Natural killer cell treated with Interleukin-12 subunit alpha and Interleukin-12 subunit beta and Interleukin-15 and Interleukin-18, amount 100 ng/mL, for 72 hours (primary cell): ENCODE data around the gene WWC2. TPM values are rescaled to one million over a fixed set of nuclear protein-coding genes. Genes with fewer than 3 reads are reported as not detected.
A peak's percentile ranks its signal among the peaks of the same experiment; 100 is the strongest.

Source experiments
- ATAC-seq, 2 donors: fragments of 150-1000 bp; cut with Tn5 transposase in 1 of 2; sonication (Bioruptor Pico), chemical (Tn5 transposase) in 1 of 2; 2 replicates each; pipeline ENCODE4 v1.10.0; 2021
- DNase-seq: peaks from one replicate; pipeline ENCODE4 v3.0.0; 2022; ENCODE audit warnings: low spot score
- H3K27ac Mint-ChIP-seq, 2 donors: 1 replicate in 1 of 2; 2 replicates in 1 of 2; pipeline ENCODE4 v1.8.0; 2022; ENCODE audit warnings: mixed read lengths in 2 of 2, mild to moderate bottlenecking in 1 of 2, moderate library complexity in 1 of 2
- H3K27me3 Mint-ChIP-seq, 2 donors: 1 replicate in 1 of 2; 2 replicates in 1 of 2; pipeline ENCODE4 v1.8.0; 2022; ENCODE audit warnings: mixed read lengths in 2 of 2
- H3K36me3 Mint-ChIP-seq: one replicate; pipeline ENCODE4 v1.8.0; 2022; ENCODE audit warnings: mixed read lengths
- H3K4me1 Mint-ChIP-seq, 2 donors: 1 replicate in 1 of 2; 2 replicates in 1 of 2; pipeline ENCODE4 v1.8.0; 2022; ENCODE audit warnings: low read depth in 2 of 2, mixed read lengths in 2 of 2, mild to moderate bottlenecking in 1 of 2
- H3K4me3 Mint-ChIP-seq: one replicate; pipeline ENCODE4 v1.8.0; 2022; ENCODE audit warnings: mixed read lengths
- H3K9me3 Mint-ChIP-seq: 2 replicates; pipeline ENCODE4 v1.8.0; 2022; ENCODE audit warnings: mixed read lengths
- total RNA-seq, 2 donors: library from RNA; stranded (reverse); gene quantifications; one replicate each; pipeline ENCODE4 v1.2.3, GENCODE V29; 2022

The WWC2 gene
- total RNA-seq, 2 donors from 2014 or later: 5.1 to 10.0 TPM

- no peak for DNase-seq
- peaks cover 9 to 20% of the 10 kb centered on the region in 2 donors for H3K27me3 Mint-ChIP-seq
- peak in 1 of 2 donors; percentile 24 for ATAC-seq
- peaks cover 0 to 3% of the 10 kb centered on the region in 2 donors for H3K4me1 Mint-ChIP-seq
- no peak overlapping the region for H3K4me3 Mint-ChIP-seq
- H3K27ac Mint-ChIP-seq: no peak overlapping the region
- no peaks in the 10 kb centered on the region for H3K36me3 Mint-ChIP-seq
- H3K9me3 Mint-ChIP-seq: no peaks in the 10 kb centered on the region
Observed at GRCh38 chr4:183177001-183177400, 77.9 kb downstream of the WWC2 start.

- no peaks in the 10 kb centered on the region for H3K9me3 Mint-ChIP-seq
- no peak overlapping the region for H3K27ac Mint-ChIP-seq
- ATAC-seq (no peak), DNase-seq (no peak)
- no peaks in the 10 kb centered on the region for H3K36me3 Mint-ChIP-seq
- no peak overlapping the region for H3K4me3 Mint-ChIP-seq
- peaks cover 10 to 20% of the 10 kb centered on the region in 2 donors for H3K27me3 Mint-ChIP-seq
- H3K4me1 Mint-ChIP-seq: peaks cover 0 to 3% of the 10 kb centered on the region in 2 donors
Observed at GRCh38 chr4:183178201-183178600, 79.1 kb downstream of the WWC2 start.

GRCh38 chr4:183180096-183180495 lies 81.0 kb downstream of the WWC2 start:
- H3K4me1 Mint-ChIP-seq: peaks cover 13 to 14% of the 10 kb centered on the region in 2 donors
- H3K36me3 Mint-ChIP-seq: no peaks in the 10 kb centered on the region
- no peaks in the 10 kb centered on the region for H3K9me3 Mint-ChIP-seq
- no peak overlapping the region for H3K4me3 Mint-ChIP-seq
- H3K27ac Mint-ChIP-seq: no peak overlapping the region
- peaks cover 12 to 20% of the 10 kb centered on the region in 2 donors for H3K27me3 Mint-ChIP-seq
- DNase-seq (no peak), ATAC-seq (no peak)

- Mint-ChIP-seq H3K27ac (no peak overlapping the region), H3K4me3 (no peak overlapping the region), H3K4me1 (peaks cover 18 to 19% of the 10 kb centered on the region in 2 donors), H3K9me3 (no peaks in the 10 kb centered on the region), H3K36me3 (no peaks in the 10 kb centered on the region), H3K27me3 (peaks cover 14 to 20% of the 10 kb centered on the region in 2 donors)
- DNase-seq (no peak), ATAC-seq (no peak)
Observed at GRCh38 chr4:183180621-183181020, 81.6 kb downstream of the WWC2 start.

GRCh38 chr4:183181081-183181480 lies 82.0 kb downstream of the WWC2 start:
- H3K36me3 Mint-ChIP-seq: no peaks in the 10 kb centered on the region
- no peak overlapping the region for H3K27ac Mint-ChIP-seq
- ATAC-seq (no peak), DNase-seq (no peak)
- no peak overlapping the region for H3K4me3 Mint-ChIP-seq
- peaks cover 18 to 19% of the 10 kb centered on the region in 2 donors for H3K4me1 Mint-ChIP-seq
- H3K9me3 Mint-ChIP-seq: no peaks in the 10 kb centered on the region
- peaks cover 11 to 21% of the 10 kb centered on the region in 2 donors for H3K27me3 Mint-ChIP-seq

GRCh38 chr4:183182873-183183725 lies 84.0 kb downstream of the WWC2 start:
- Mint-ChIP-seq H3K9me3 (no peaks in the 10 kb centered on the region), H3K27me3 (peaks cover 16 to 31% of the 10 kb centered on the region in 2 donors), H3K36me3 (no peaks in the 10 kb centered on the region), H3K4me3 (peak overlapping the region; percentile 32), H3K4me1 (peaks cover 23 to 26% of the 10 kb centered on the region in 2 donors), H3K27ac (no peak overlapping the region)
- DNase-seq (no peak), ATAC-seq (peak in 1 of 2 donors; percentile 74)

GRCh38 chr4:183183906-183184535 lies 85.0 kb downstream of the WWC2 start:
- Mint-ChIP-seq H3K4me3 (peak overlapping the region; percentile 3), H3K27me3 (peaks cover 20 to 36% of the 10 kb centered on the region in 2 donors), H3K27ac (no peak overlapping the region), H3K36me3 (no peaks in the 10 kb centered on the region), H3K4me1 (peaks cover 23 to 26% of the 10 kb centered on the region in 2 donors), H3K9me3 (no peaks in the 10 kb centered on the region)
- peak in 1 of 2 donors; percentile 41 for ATAC-seq
- DNase-seq: no peak

GRCh38 chr4:183185018-183185417 lies 86.0 kb downstream of the WWC2 start:
- DNase-seq (no peak), ATAC-seq (peak; percentile 81 to 88)
- Mint-ChIP-seq H3K27me3 (peaks cover 16 to 26% of the 10 kb centered on the region in 2 donors), H3K27ac (no peak overlapping the region), H3K36me3 (no peaks in the 10 kb centered on the region), H3K9me3 (no peaks in the 10 kb centered on the region), H3K4me1 (peaks cover 20 to 26% of the 10 kb centered on the region in 2 donors), H3K4me3 (peak overlapping the region; percentile 38)

GRCh38 chr4:183185559-183185958 lies 86.5 kb downstream of the WWC2 start:
- no peak overlapping the region for H3K4me3 Mint-ChIP-seq
- no peak for DNase-seq
- H3K27me3 Mint-ChIP-seq: peaks cover 16 to 21% of the 10 kb centered on the region in 2 donors
- ATAC-seq: no peak
- no peak overlapping the region for H3K27ac Mint-ChIP-seq
- H3K9me3 Mint-ChIP-seq: no peaks in the 10 kb centered on the region
- peaks cover 20 to 26% of the 10 kb centered on the region in 2 donors for H3K4me1 Mint-ChIP-seq
- no peaks in the 10 kb centered on the region for H3K36me3 Mint-ChIP-seq

GRCh38 chr4:183186813-183187212 lies 87.8 kb downstream of the WWC2 start:
- H3K27ac Mint-ChIP-seq: no peak overlapping the region
- DNase-seq: no peak
- H3K27me3 Mint-ChIP-seq: peaks cover 19 to 26% of the 10 kb centered on the region in 2 donors
- no peak for ATAC-seq
- H3K4me1 Mint-ChIP-seq: peaks cover 20 to 26% of the 10 kb centered on the region in 2 donors
- no peak overlapping the region for H3K4me3 Mint-ChIP-seq
- no peaks in the 10 kb centered on the region for H3K9me3 Mint-ChIP-seq
- H3K36me3 Mint-ChIP-seq: no peaks in the 10 kb centered on the region

GRCh38 chr4:183190900-183191527 lies 92.0 kb downstream of the WWC2 start:
- Mint-ChIP-seq H3K9me3 (no peaks in the 10 kb centered on the region), H3K27me3 (peaks cover 24 to 52% of the 10 kb centered on the region in 2 donors), H3K27ac (no peak overlapping the region), H3K4me1 (peaks cover 14 to 18% of the 10 kb centered on the region in 2 donors), H3K36me3 (no peaks in the 10 kb centered on the region), H3K4me3 (no peak overlapping the region)
- DNase-seq (no peak), ATAC-seq (no peak)

- H3K27me3 Mint-ChIP-seq: peaks cover 22 to 52% of the 10 kb centered on the region in 2 donors
- no peaks in the 10 kb centered on the region for H3K36me3 Mint-ChIP-seq
- peaks cover 8 to 15% of the 10 kb centered on the region in 2 donors for H3K4me1 Mint-ChIP-seq
- no peaks in the 10 kb centered on the region for H3K9me3 Mint-ChIP-seq
- no peak overlapping the region for H3K4me3 Mint-ChIP-seq
- H3K27ac Mint-ChIP-seq: no peak overlapping the region
- no peak for ATAC-seq
- DNase-seq: no peak
Observed at GRCh38 chr4:183191630-183192029, 92.6 kb downstream of the WWC2 start.

GRCh38 chr4:183192571-183192970 lies 93.5 kb downstream of the WWC2 start:
- peak overlapping the region in 1 of 2 donors; percentile 41 for H3K27ac Mint-ChIP-seq
- no peaks in the 10 kb centered on the region for H3K36me3 Mint-ChIP-seq
- H3K4me1 Mint-ChIP-seq: peaks cover 7 to 15% of the 10 kb centered on the region in 2 donors
- H3K27me3 Mint-ChIP-seq: peaks cover 22 to 50% of the 10 kb centered on the region in 2 donors
- H3K4me3 Mint-ChIP-seq: no peak overlapping the region
- no peak for DNase-seq
- H3K9me3 Mint-ChIP-seq: no peaks in the 10 kb centered on the region
- no peak for ATAC-seq
